ENCODE results near the gene DYRK1A.
"Not testable (repeated sequence)": the region's sequence is repeated elsewhere in the genome, so short reads cannot be mapped to it uniquely, and the experiment has no call there.

Gene DYRK1A

DNA sequence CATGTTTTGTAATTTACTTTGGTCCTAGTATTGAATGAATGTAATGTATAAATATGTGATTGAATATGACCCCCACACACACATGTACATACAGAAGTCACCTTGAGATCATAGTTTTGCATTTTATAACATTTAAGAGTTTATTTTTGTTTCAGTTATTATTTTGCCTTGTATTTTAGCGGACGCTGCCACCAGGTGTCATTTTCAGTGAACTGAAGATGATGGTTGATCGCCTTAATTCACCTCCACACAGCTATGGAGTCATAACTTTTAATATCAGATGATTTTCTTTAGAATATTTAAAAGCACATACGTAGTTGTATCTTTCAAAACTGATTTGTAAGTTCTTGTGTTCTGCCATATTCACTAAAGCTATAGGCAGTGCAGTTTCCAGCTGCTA lies 130.4 kb downstream of the DYRK1A start:
- no peak for DNase-seq

DNA sequence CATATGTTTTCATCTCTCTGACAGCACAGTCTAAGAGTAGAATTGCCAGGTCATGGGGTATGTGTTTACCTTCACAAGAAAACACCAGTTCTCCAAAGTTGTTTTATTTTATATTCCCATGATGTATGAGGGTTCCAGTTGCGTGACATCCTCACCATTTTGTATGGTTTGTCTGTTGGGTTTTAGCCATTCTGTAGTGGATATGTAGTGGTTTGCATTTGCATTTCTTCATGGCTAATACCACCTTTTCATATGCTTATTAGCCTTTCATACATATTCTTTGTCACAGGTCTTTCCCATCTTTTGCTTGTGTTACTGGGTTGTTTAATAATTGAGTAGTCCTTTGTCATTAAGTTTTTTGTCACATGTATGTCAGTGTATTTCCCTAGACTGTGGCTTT lies 132.1 kb downstream of the DYRK1A start:
- no peak for DNase-seq

- no peak for DNase-seq
These were observed 136.4 kb downstream of the DYRK1A start for GRCh38 chr21:37502947-37503346.

DNA sequence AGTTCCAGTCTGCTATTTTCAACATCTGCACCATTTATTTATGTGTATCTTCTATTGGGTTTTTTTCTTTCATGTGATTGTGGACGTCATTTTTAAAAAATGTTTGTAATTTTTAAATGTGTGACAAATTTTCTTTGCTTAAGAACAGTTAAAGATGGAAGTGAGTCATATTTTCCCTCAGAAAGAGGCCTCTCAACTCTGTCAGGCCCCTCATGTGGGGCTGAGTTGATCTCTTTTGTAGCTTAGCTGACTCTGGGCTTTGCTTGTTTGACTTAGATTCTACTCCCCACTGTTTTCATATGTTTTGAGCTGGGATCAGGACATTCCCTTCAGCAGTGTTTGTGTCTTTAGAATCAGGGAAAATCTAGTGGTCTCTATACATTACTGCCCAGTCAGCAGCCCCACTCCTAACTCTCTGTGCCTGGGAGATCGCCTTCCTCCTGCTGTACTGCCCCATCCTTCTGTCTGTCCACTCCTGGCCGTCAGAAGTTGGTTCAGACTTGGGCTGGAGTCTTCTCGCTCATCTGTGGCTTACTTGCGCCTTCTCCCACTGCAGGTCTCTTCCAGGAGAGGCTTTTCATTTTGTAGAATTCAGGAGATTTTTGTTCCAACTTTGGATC lies 137.4 kb downstream of the DYRK1A start:
- peak; percentile 40 for DNase-seq

GRCh38 chr21:37505963-37506362 lies 139.4 kb downstream of the DYRK1A start:
- DNase-seq = no peak

GRCh38 chr21:37507716-37508115 lies 141.1 kb downstream of the DYRK1A start:
- DNase-seq = no peak

DNA sequence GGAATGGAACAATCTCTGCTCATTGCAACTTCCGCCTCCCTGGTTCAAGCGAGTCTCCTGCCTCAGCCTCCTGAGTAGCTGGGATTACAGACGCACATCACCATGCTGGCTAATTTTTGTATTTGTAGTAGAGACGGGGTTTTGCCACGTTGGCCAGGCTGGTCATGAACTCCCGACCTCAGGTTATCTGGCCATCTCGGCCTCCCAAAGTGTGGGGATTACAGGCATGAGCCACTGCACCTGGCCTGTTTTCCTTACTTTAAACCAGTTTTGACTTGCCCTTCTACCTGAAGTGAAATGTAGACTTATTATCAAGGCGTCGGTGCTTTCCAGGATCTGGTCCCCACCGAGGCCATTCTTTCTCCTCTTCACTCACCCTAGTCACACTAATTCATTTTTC lies 141.8 kb downstream of the DYRK1A start:
- no peak for DNase-seq

DNA sequence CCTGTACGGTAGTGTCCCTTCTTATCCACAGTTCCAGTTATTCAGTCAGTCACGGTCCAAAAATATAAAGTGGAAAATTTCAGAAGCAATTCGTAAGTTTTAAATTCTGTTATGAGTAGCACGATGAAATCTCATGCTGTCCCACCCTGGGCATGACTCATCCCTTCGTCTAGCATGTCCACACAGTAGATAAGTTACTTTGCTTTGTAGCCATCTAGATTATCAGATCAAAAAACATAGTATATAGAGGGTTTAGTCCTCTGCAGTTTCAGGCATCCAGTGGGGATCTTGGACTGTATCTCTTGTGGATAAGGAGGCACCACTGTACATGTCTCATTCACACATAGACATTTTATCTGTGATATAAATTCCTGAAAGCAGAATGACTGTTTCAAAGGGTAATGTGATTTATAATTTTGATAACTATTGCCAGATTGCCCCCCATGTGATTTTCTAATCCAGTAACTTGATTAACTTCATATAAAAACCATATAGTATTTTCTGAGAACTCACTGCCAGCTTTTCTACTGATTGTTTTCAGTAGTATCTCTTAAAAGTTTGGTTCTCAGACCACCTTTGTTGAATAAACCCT lies 143.3 kb downstream of the DYRK1A start:
- no peak for DNase-seq

- DNase-seq = no peak
These were observed 145.3 kb downstream of the DYRK1A start for GRCh38 chr21:37511848-37512247.

DNA sequence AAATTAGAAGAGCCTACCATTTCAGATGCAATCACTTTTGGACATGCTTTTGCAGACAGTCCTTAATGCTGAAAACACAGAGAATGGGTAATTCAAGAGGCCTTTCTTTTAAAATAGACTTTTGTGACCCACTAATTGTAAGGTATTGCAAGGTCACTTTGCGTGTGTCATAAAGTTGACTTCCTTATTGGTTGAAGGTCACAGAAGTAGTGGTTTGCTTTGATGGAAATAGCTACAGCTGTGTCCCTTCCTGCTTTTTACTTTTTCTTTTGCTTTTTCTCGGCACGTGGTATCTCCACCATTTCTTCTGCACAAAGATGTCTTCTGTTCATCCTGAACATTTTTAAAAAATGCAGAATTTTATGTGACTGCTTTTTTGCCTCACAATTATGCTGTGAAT lies 146.8 kb downstream of the DYRK1A start:
- no peak for DNase-seq

- no peak for DNase-seq
These were observed 147.6 kb downstream of the DYRK1A start for GRCh38 chr21:37514038-37514667.

DNA sequence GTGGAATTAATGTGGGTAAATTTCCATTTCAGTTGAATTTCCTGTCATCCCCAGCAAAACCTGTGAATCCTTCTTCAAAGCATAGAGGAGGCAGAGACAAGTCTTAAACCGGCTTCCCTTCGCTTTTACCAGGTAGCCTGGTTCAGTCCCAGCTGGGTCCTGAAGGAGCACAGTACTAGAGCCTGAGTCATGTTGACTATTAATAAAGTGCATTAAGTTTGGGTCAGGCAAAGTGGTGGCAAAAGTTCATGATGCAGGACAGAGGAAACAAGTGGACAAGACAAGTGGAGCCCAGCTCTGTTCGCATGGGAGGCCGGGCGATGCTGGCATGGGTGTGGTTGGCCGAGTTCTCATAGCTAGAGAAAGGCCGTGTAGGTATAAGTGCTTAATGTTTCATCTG lies 150.4 kb downstream of the DYRK1A start:
- DNase-seq = no peak

DNA sequence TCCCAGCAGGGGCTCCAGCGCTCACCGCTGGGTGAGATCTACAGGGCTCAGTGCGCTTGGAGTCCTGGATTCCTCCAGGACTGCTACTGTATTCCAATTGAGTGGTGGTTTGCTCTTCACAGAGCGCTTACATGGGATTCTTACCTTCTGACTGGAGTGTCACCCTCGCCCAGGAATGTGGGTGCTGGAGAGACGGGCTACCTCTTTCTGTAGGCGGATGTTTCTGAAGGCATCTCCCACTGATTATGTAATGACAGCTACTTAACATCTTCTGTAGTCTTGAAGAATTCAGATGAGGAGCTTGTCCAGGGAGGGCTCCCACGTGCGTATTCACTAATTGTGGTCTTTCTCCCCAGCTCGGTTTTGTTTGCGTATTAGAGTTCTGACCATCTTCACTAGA lies 154.2 kb downstream of the DYRK1A start:
- DNase-seq = no peak

- no peak for DNase-seq
These were observed 155.1 kb downstream of the DYRK1A start for GRCh38 chr21:37521658-37522057.

GRCh38 chr21:37522641-37523295 lies 156.2 kb downstream of the DYRK1A start:
- DNase-seq = no peak

GRCh38 chr21:37524944-37525343 lies 158.4 kb downstream of the DYRK1A start:
- DNase-seq = not testable (repeated sequence)

DNA sequence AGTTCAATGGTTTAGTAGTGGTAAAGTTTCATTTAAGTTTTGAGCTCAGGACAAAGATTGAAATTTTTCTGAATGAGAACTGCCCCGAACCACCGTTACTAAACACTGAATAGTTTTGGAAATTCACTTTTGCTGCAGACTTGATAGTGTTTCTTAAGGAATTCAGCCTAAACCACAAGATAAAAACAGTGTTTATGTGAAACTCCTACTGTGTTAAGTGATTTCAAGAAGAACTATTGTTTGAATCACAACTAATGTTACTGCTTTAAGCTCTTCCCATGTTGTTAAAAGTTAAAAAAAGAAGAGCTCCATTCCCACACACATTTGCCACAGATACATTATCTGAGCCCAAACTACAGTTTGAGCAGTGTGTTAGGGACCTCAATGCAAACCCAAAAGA lies 159.2 kb downstream of the DYRK1A start:
- no peak for DNase-seq

- no peak for DNase-seq
These were observed 160.5 kb downstream of the DYRK1A start for GRCh38 chr21:37527103-37527502.

- DNase-seq = no peak
These were observed 161.1 kb downstream of the DYRK1A start for GRCh38 chr21:37527716-37528115.

GRCh38 chr21:37528150-37528937 lies 161.8 kb downstream of the DYRK1A start:
- DNase-seq = no peak

GRCh38 chr21:37529649-37530048 lies 163.1 kb downstream of the DYRK1A start:
- DNase-seq = no peak

GRCh38 chr21:37530901-37531351 lies 164.4 kb downstream of the DYRK1A start:
- DNase-seq = no peak

DNA sequence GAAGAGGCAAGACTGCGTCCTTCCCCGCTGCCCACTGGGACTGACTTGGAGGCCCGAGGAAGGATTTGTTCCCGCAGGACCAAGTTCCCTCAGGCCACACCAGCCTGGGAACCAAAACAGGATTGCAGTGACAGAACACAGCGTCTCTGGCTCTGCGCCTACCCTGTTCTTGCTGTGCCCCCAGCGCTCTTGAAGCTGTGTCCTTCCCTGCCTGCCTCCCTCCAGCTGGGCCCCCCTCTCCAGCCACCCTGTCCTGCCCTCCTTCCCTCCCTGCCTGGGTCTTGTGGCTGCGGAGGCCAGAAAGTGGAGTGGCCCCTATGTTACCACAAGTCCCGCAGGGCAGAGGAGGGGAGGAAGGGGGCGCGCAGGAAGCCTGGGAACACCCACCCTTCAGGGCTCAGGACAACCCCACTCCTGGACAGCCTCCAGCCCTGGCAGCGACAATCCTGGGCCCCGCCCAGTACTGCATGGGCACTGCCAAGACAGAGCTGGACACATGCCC lies 164.9 kb downstream of the DYRK1A start:
- DNase-seq = no peak

Data from activated CD4-positive, alpha-beta T cell treated with anti-CD3 and anti-CD28 coated beads, Interleukin-2, Interleukin-6, amounts not matched to agents 100 ng/mL and 50 ng/mL, durations not matched to agents 16 hours and 8 hours (primary cell).